NCI-H2196 treated with DMSO at 0.1 percent for 48 hours (cell line): ENCODE results near the gene PIGP.
"Not testable (repeated sequence)": the region's sequence is repeated elsewhere in the genome, so short reads cannot be mapped to it uniquely, and the experiment has no call there.

Experiments
- DNase-seq: peaks from one replicate; lab custom pipeline; 2025; ENCODE audit not compliant: unreplicated experiment; lab: John Stamatoyannopoulos, UW

The PIGP gene

GRCh38 chr21:37072988-37073416 is at the start of gene PIGP, which contains the start of gene TTC3:
Gene PIGP, minus strand, starts transcription at chr21:37073071. Its CDS starts 556 bp downstream, at chr21:37072515.
Gene TTC3, plus strand, starts transcription at chr21:37073254. Its CDS starts 14,004 bp downstream, at chr21:37087258.
- DNase-seq = peak; percentile 94

GRCh38 chr21:37119421-37120218 is 46.7 kb upstream of the PIGP start:
- no peak for DNase-seq

- DNase-seq = no peak
Measured at GRCh38 chr21:37118187-37118826, 45.4 kb upstream of the PIGP start.

GRCh38 chr21:37117204-37117603 is 44.3 kb upstream of the PIGP start:
- no peak for DNase-seq

GRCh38 chr21:37116459-37116858 is 43.6 kb upstream of the PIGP start:
- DNase-seq = not testable (repeated sequence)

- not testable (repeated sequence) for DNase-seq
Measured at GRCh38 chr21:37114301-37114700, 41.4 kb upstream of the PIGP start.

- not testable (repeated sequence) for DNase-seq
Measured at GRCh38 chr21:37111029-37111428, 38.2 kb upstream of the PIGP start.

GRCh38 chr21:37106998-37107397 is 34.1 kb upstream of the PIGP start:
- DNase-seq = no peak

GRCh38 chr21:37102746-37103145 is 29.9 kb upstream of the PIGP start:
- DNase-seq = not testable (repeated sequence)

- no peak for DNase-seq
Measured at GRCh38 chr21:37101384-37101783, 28.5 kb upstream of the PIGP start.

GRCh38 chr21:37100316-37100715 is 27.4 kb upstream of the PIGP start:
- DNase-seq = no peak

- no peak for DNase-seq
Measured at GRCh38 chr21:37098751-37099150, 25.9 kb upstream of the PIGP start.

GRCh38 chr21:37095821-37096220 is 22.9 kb upstream of the PIGP start:
- DNase-seq = no peak

GRCh38 chr21:37093977-37094376 is 21.1 kb upstream of the PIGP start:
- no peak for DNase-seq

- no peak for DNase-seq
Measured at GRCh38 chr21:37088186-37088735, 15.4 kb upstream of the PIGP start.

- no peak for DNase-seq
Measured at GRCh38 chr21:37087188-37087587, 14.3 kb upstream of the PIGP start.

- DNase-seq = no peak
Measured at GRCh38 chr21:37085726-37086125, 12.9 kb upstream of the PIGP start.

GRCh38 chr21:37082856-37083528 is 10.1 kb upstream of the PIGP start:
- no peak for DNase-seq

GRCh38 chr21:37082375-37082774 is 9.5 kb upstream of the PIGP start:
- DNase-seq = no peak

- DNase-seq = no peak
Measured at GRCh38 chr21:37079211-37079824, 6.4 kb upstream of the PIGP start.

GRCh38 chr21:37077403-37077802 is 4.5 kb upstream of the PIGP start:
- no peak for DNase-seq
